Uterus (tissue), 2 donors: ENCODE results near the gene GOLGA8A.

ENCODE experiments used
- CTCF ChIP-seq, 4 experiments: fragments of 200-600 bp in 2 of 4; fragments of 450-650 bp in 2 of 4; sonication (generic) in 2 of 4; IDR thresholded peaks; one replicate each; pipeline ENCODE4 v1.5.1; 2016 to 2019; ENCODE audit warnings: antibody characterized with exemption in 4 of 4, mild to moderate bottlenecking in 2 of 4, moderate library complexity in 1 of 4
- POLR2A ChIP-seq, 2 donors: fragments of 450-650 bp; IDR thresholded peaks; one replicate each; pipeline ENCODE4 v1.6.1; 2016; ENCODE audit warnings: antibody characterized with exemption in 2 of 2, mild to moderate bottlenecking in 1 of 2, moderate library complexity in 1 of 2

- TF ChIP-seq CTCF (IDR thresholded peaks at IDR 0.05) (no peak), POLR2A (IDR thresholded peaks at IDR 0.05) (no peak)
Observed at GRCh38 chr15:34483644-34484043, 46.0 kb upstream of the GOLGA8A start.
